ENCODE data around the gene ABCC1.

DNA sequence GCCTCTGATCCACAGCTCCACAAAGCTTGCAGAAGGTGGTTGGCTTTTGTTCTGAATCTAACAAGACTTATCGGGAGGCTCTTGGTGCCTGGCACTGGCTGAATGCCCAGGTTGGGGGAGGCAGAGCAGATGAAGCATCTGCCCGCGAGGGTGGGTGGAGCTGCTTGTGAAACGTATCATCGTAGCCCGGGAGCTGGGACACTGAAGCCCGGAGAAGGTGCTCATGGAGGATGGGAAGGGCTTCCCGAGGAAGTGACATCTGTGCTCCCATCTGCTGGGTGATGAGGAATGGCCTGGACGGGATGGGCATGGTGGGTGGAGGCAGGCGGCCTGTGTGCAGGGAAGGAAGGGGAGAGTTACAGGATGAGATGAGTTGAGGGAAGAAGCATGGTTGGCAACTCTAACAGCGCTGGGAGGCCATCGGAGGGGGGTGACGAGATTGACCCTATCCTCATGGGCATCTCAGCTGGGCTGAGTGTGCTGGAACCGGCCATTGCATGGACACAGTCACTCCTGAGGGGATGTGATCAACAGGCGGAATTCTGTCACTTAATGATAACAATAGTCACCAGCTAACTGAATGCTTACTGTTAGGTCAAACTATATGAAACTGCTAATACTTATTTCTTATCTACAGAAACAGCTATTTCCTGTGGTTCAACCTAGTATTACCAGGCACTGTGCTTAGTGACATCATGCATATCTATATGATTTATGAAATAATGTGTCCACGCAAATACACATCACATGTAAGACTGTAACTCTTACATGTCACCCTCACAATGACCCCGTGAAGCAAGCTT lies 171.2 kb downstream of the ABCC1 start:
- no peak for TF ChIP-seq EZH2phosphoT487 (IDR thresholded peaks at IDR 0.05; ENCODE audit: borderline replicate concordance, low read length)
- TF ChIP-seq, protein P1, sequence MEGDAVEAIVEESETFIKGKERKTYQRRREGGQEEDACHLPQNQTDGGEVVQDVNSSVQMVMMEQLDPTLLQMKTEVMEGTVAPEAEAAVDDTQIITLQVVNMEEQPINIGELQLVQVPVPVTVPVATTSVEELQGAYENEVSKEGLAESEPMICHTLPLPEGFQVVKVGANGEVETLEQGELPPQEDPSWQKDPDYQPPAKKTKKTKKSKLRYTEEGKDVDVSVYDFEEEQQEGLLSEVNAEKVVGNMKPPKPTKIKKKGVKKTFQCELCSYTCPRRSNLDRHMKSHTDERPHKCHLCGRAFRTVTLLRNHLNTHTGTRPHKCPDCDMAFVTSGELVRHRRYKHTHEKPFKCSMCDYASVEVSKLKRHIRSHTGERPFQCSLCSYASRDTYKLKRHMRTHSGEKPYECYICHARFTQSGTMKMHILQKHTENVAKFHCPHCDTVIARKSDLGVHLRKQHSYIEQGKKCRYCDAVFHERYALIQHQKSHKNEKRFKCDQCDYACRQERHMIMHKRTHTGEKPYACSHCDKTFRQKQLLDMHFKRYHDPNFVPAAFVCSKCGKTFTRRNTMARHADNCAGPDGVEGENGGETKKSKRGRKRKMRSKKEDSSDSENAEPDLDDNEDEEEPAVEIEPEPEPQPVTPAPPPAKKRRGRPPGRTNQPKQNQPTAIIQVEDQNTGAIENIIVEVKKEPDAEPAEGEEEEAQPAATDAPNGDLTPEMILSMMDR (conservative IDR thresholded peaks at IDR 0.05; ENCODE audit: low read depth, low read length): no peak

Data from PC-3 (cell line).